DOHH2 (cell line): Measurements from ENCODE around the gene FADD.

Experiments
- CTCF ChIP-seq: fragments of 200-600 bp; sonication (generic); IDR thresholded peaks from one replicate; pipeline ENCODE4 v1.5.1; 2014; ENCODE audit warnings: antibody characterized with exemption, mild to moderate bottlenecking, low read depth, low read length; ENCODE audit not compliant: poor library complexity, severe bottlenecking
- EZH2phosphoT487 ChIP-seq: fragments of 200-600 bp; sonication (generic); IDR thresholded peaks from 2 replicates; pipeline ENCODE4 v1.6.1; 2017; ENCODE audit warnings: borderline replicate concordance, mild to moderate bottlenecking, antibody characterized with exemption, low read length, moderate library complexity, mixed read lengths

DNA sequence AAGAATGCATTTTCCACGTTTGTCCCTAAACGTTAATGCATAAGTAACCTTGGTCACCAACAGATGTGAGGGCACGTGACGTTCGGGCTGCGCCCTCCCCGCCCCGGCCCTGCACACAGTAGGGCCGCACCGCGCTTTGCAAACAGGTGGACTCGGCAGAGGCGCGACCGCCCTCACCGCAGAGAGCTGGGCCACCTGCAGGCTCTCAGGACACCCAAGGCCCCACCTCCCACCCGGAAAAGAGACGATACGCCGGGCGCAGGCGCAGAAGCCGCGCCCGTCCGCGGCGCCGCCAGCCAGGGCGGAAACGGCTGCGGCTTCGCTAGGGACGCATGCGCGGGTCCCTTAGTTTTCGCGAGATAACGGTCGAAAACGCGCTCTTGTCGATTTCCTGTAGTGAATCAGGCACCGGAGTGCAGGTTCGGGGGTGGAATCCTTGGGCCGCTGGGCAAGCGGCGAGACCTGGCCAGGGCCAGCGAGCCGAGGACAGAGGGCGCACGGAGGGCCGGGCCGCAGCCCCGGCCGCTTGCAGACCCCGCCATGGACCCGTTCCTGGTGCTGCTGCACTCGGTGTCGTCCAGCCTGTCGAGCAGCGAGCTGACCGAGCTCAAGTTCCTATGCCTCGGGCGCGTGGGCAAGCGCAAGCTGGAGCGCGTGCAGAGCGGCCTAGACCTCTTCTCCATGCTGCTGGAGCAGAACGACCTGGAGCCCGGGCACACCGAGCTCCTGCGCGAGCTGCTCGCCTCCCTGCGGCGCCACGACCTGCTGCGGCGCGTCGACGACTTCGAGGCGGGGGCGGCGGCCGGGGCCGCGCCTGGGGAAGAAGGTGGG lies at the start of gene FADD:
- no peak for TF ChIP-seq EZH2phosphoT487
- no peak for TF ChIP-seq CTCF
